Endothelial cell of umbilical vein (primary cell): Measurements from ENCODE around the gene HCN1. TPM values are rescaled to one million over a fixed set of nuclear protein-coding genes. Genes with fewer than 3 reads are reported as not detected.
"Not testable (repeated sequence)": the region's sequence is repeated elsewhere in the genome, so short reads cannot be mapped to it uniquely, and the experiment has no call there.

ENCODE experiments used
- BruUV-seq: library from RNA; stranded (reverse); fragments of 400-500 nt; replicated peaks from 2 replicates; lab custom pipeline; 2021; lab: Mats Ljungman, UMichigan
- CTCF ChIA-PET: fragments of 300-600, 350-600 bp; sonication (Branson Sonifier 250); formaldehyde crosslinking; loops from one replicate; lab custom pipeline; 2021; ENCODE audit warnings: antibody characterized with exemption, inconsistent platforms; lab: Charles Lee
- POLR2A ChIA-PET: fragments of 300-600, 350-600 bp; sonication (Branson Sonifier 250); formaldehyde crosslinking; loops from one replicate; lab custom pipeline; 2021; ENCODE audit warnings: antibody characterized with exemption, inconsistent platforms; lab: Charles Lee
- DNase-seq: peaks from one replicate; pipeline ENCODE4 v3.0.0-alpha.2; 2011; ENCODE audit warnings: low read depth, low spot score
- FAIRE-seq: peaks from 2 replicates; lab custom pipeline; 2011; peaks lifted over from hg19 to GRCh38; lab: Jason Lieb, UNC
- H2AFZ ChIP-seq: 2 replicates; pipeline ENCODE4 v1.6.0; 2012; ENCODE audit warnings: low read depth, low read length, control low read depth, inconsistent platforms
- H3K27ac ChIP-seq: 2 replicates; pipeline ENCODE4 v1.5.1; 2011; ENCODE audit warnings: low read depth, mild to moderate bottlenecking, control low read depth, low read length, moderate library complexity; ENCODE audit not compliant: insufficient read depth
- H3K27me3 ChIP-seq, 2 experiments: 2 replicates each; pipeline versions ENCODE4 v1.6.0 to v1.6.1; 2011; ENCODE audit warnings: low read length in 2 of 2, mixed read lengths in 1 of 2; ENCODE audit not compliant: control insufficient read depth in 2 of 2, insufficient read depth in 2 of 2
- H3K36me3 ChIP-seq, 2 experiments: 2 replicates in 1 of 2; 3 replicates in 1 of 2; pipeline ENCODE4 v1.5.1; 2011; ENCODE audit warnings: low read length in 2 of 2, mild to moderate bottlenecking in 1 of 2, moderate library complexity in 1 of 2; ENCODE audit not compliant: control insufficient read depth in 2 of 2, insufficient read depth in 2 of 2; ENCODE audit errors: extremely low read depth in 1 of 2
- H3K4me1 ChIP-seq: 3 replicates; pipeline ENCODE4 v1.5.1; 2011; ENCODE audit warnings: mild to moderate bottlenecking, low read length; ENCODE audit not compliant: control insufficient read depth, insufficient read depth; ENCODE audit errors: extremely low read depth
- H3K4me2 ChIP-seq: 2 replicates; pipeline ENCODE4 v1.6.1; 2011; ENCODE audit warnings: low read length, control low read depth, mixed read lengths; ENCODE audit not compliant: insufficient read depth
- H3K4me3 ChIP-seq, 3 experiments: fragments of 200-600 bp in 1 of 3; sonication (generic), shearing (Covaris generic) in 1 of 3; replicated peaks in 1 of 3; 2 replicates each; pipeline ENCODE4 v1.5.1; 2011 to 2016; ENCODE audit warnings: control low read depth in 3 of 3, low read length in 3 of 3, mild to moderate bottlenecking in 2 of 3, inconsistent platforms in 1 of 3, low read depth in 1 of 3, moderate library complexity in 1 of 3; ENCODE audit not compliant: insufficient read depth in 1 of 3
- H3K79me2 ChIP-seq: 2 replicates; pipeline ENCODE4 v1.6.0; 2012; ENCODE audit warnings: low read length, inconsistent platforms; ENCODE audit not compliant: control insufficient read depth, insufficient read depth
- H3K9ac ChIP-seq: replicated peaks from 2 replicates; pipeline ENCODE3; 2011; ENCODE audit warnings: low read length, control low read depth; ENCODE audit not compliant: insufficient read depth; ENCODE audit errors: extremely low read depth
- H3K9me1 ChIP-seq: replicated peaks from 3 replicates; pipeline ENCODE4 v1.6.0; 2011; ENCODE audit warnings: mild to moderate bottlenecking, low read length; ENCODE audit not compliant: control insufficient read depth, insufficient read depth; ENCODE audit errors: extremely low read depth
- H3K9me3 ChIP-seq: replicated peaks from 2 replicates; pipeline ENCODE4 v1.5.1; 2012; ENCODE audit warnings: low read length, inconsistent platforms; ENCODE audit not compliant: control insufficient read depth, insufficient read depth
- H4K20me1 ChIP-seq: replicated peaks from 2 replicates; pipeline ENCODE3; 2011; ENCODE audit warnings: mild to moderate bottlenecking, low read length; ENCODE audit not compliant: control insufficient read depth, insufficient read depth; ENCODE audit errors: extremely low read depth
- CTCF ChIP-seq, 2 donors: IDR thresholded peaks; 1 replicate in 1 of 2; 2 replicates in 1 of 2; pipeline ENCODE4 v1.5.1; 2011; ENCODE audit warnings: low read length in 2 of 2, mild to moderate bottlenecking in 2 of 2, moderate library complexity in 2 of 2, control low read depth in 1 of 2, inconsistent platforms in 1 of 2, low read depth in 1 of 2; ENCODE audit not compliant: insufficient read depth in 1 of 2; ENCODE audit errors: extremely low read depth in 1 of 2
- EZH2 ChIP-seq: IDR thresholded peaks from 2 replicates; pipeline ENCODE4 v1.6.1; 2012; ENCODE audit warnings: borderline replicate concordance, low read depth, mild to moderate bottlenecking, moderate library complexity, low read length, inconsistent platforms; ENCODE audit not compliant: severe bottlenecking
- FOS ChIP-seq: IDR thresholded peaks from 2 replicates; pipeline ENCODE4 v1.6.1; 2011; ENCODE audit warnings: mild to moderate bottlenecking, low read length, moderate library complexity, borderline replicate concordance; ENCODE audit not compliant: insufficient read depth
- JUN ChIP-seq: IDR thresholded peaks from 2 replicates; pipeline ENCODE4 v1.6.1; 2011; ENCODE audit warnings: borderline replicate concordance, low read depth; ENCODE audit not compliant: insufficient read length, insufficient read depth
- MYC ChIP-seq: IDR thresholded peaks from one replicate; pipeline ENCODE4 v1.6.1; 2011; ENCODE audit warnings: mild to moderate bottlenecking, low read depth, low read length
- POLR2AphosphoS5 ChIP-seq: IDR thresholded peaks from 2 replicates; pipeline ENCODE4 v1.6.1; 2012; ENCODE audit warnings: low read depth, mild to moderate bottlenecking, control low read depth, low read length, moderate library complexity; ENCODE audit not compliant: insufficient read depth
- dilution Hi-C: fragments of 300-500 bp; cut with MboI; formaldehyde crosslinking; loops from one replicate; pipeline ENCODE4 v1.15.0; 2019; ENCODE audit warnings: low sequenced_read_pairs; ENCODE audit not compliant: extremely low pct_ligation_motif_present
- intact Hi-C: fragments of 100-400 bp; cut with micrococcal nuclease; formaldehyde crosslinking; loops from one replicate; pipeline ENCODE4 v1.10.0; 2022
- polyA plus RNA-seq, 4 experiments: library from polyadenylated mRNA; depleted of rRNA in 3 of 4; stranded (reverse) in 3 of 4; unstranded in 1 of 4; fragments of >200 nt; gene quantifications; 2 replicates each; pipeline versions ENCODE4 v1.2.1 to v1.2.3, GENCODE V29; 2011 to 2012; ENCODE audit warnings: missing spikeins in 1 of 4
- total RNA-seq: library from RNA; stranded (reverse); gene quantifications from 2 replicates; pipeline ENCODE4 v1.2.3, GENCODE V29; 2021

The HCN1 gene
- total and polyA plus RNA-seq, 2 donors (not counting 3 experiments of a cell fraction or from before 2014, with no cell fraction given): not detected

GRCh38 chr5:45334939-45335338 lies 361.2 kb downstream of the HCN1 start:
- POLR2A ChIA-PET: no interaction called here
- FAIRE-seq: no peak
- CTCF ChIA-PET: no interaction called here

GRCh38 chr5:45312627-45313026 lies 383.6 kb downstream of the HCN1 start:
- CTCF ChIA-PET, H3K4me3 ChIP-seq, DNase-seq, H3K9me1 ChIP-seq, H4K20me1 ChIP-seq, H3K27ac ChIP-seq, intact Hi-C loops, H3K9me3 ChIP-seq, H2AFZ ChIP-seq, H3K79me2 ChIP-seq, H3K9ac ChIP-seq, H3K36me3 ChIP-seq, FAIRE-seq, POLR2A ChIA-PET, dilution Hi-C loops, H3K4me2 ChIP-seq, H3K27me3 ChIP-seq, BruUV-seq, H3K4me1 ChIP-seq: not testable (repeated sequence)

More at GRCh38 chr5:45334939-45335338, 361.2 kb downstream of the HCN1 start:
- H2AFZ ChIP-seq: no peak overlapping the region
- TF ChIP-seq POLR2AphosphoS5 (no peak), JUN (no peak), CTCF (IDR thresholded peaks at IDR 0.05; ENCODE audit: extremely low read depth in 1 of 2, insufficient read depth in 1 of 2, low read depth in 1 of 2, low read length in 2 of 2) (no peak), EZH2 (no peak), FOS (no peak), MYC (no peak)
- dilution Hi-C loops (no loop called here), intact Hi-C loops (no loop called here)
- H3K9me3 ChIP-seq: no peaks in the 10 kb centered on the region
- no peak overlapping the region for H3K4me3 ChIP-seq
- no peaks in the 10 kb centered on the region for H4K20me1 ChIP-seq
- no peak overlapping the region for H3K27ac ChIP-seq
- H3K9ac ChIP-seq: no peak overlapping the region
- H3K79me2 ChIP-seq: no peaks in the 10 kb centered on the region
- no peaks in the 10 kb centered on the region for H3K9me1 ChIP-seq
- H3K36me3 ChIP-seq: no peaks in the 10 kb centered on the region
- H3K4me1 ChIP-seq: no peaks in the 10 kb centered on the region
- no peaks in the 10 kb centered on the region for H3K27me3 ChIP-seq
- BruUV-seq: no TSS peak
- H3K4me2 ChIP-seq: no peak overlapping the region
- DNase-seq: no peak
